Calu3 (cell line): ENCODE data around the gene MYO19. TPM values are rescaled to one million over a fixed set of nuclear protein-coding genes. Genes with fewer than 3 reads are reported as not detected.

Source experiments
- BruUV-seq: library from RNA; stranded (reverse); fragments of 400-500 nt; replicated peaks from 2 replicates; lab custom pipeline; 2021; lab: Mats Ljungman, UMichigan
- CTCF ChIA-PET: fragments of 300-600 bp; sonication (Branson Sonifier 250); formaldehyde crosslinking; loops from one replicate; lab custom pipeline; 2022; ENCODE audit warnings: antibody characterized with exemption; lab: Charles Lee
- DNase-seq: peaks from one replicate; pipeline ENCODE4 v3.0.0; 2022
- H3K27ac Mint-ChIP-seq: one replicate; pipeline ENCODE4 v1.8.0; 2022; ENCODE audit warnings: mixed read lengths; ENCODE audit not compliant: unreplicated experiment
- H3K27me3 Mint-ChIP-seq: one replicate; pipeline ENCODE4 v1.8.0; 2022; ENCODE audit warnings: mixed read lengths; ENCODE audit not compliant: unreplicated experiment
- H3K36me3 Mint-ChIP-seq: one replicate; pipeline ENCODE4 v1.8.0; 2022; ENCODE audit warnings: mild to moderate bottlenecking, moderate library complexity, mixed read lengths; ENCODE audit not compliant: insufficient read depth, unreplicated experiment
- H3K4me1 Mint-ChIP-seq: one replicate; pipeline ENCODE4 v1.8.0; 2022; ENCODE audit warnings: mild to moderate bottlenecking, low read depth, mixed read lengths; ENCODE audit not compliant: unreplicated experiment
- H3K4me3 Mint-ChIP-seq: one replicate; pipeline ENCODE4 v1.8.0; 2022; ENCODE audit warnings: mild to moderate bottlenecking, low read depth, moderate library complexity, mixed read lengths; ENCODE audit not compliant: unreplicated experiment
- H3K9me3 Mint-ChIP-seq: one replicate; pipeline ENCODE4 v1.8.0; 2022; ENCODE audit warnings: low read depth, mixed read lengths; ENCODE audit not compliant: unreplicated experiment
- intact Hi-C: fragments of 100-400 bp; cut with micrococcal nuclease; formaldehyde crosslinking; loops from one replicate; pipeline ENCODE4 v1.10.0; 2022; ENCODE audit not compliant: unreplicated experiment
- total RNA-seq: library from RNA; stranded (reverse); gene quantifications from 2 replicates; pipeline ENCODE4 v1.2.3, GENCODE V29; 2022
- TF ChIP-seq, protein P1 (sequence below): fragments of 200-600 bp; IDR thresholded peaks from one replicate; pipeline ENCODE4 v1.8.0; 2022; ENCODE audit warnings: antibody characterized with exemption; ENCODE audit not compliant: unreplicated experiment

The MYO19 gene
- total RNA-seq, 1 experiment from 2014 or later, result 156 TPM

DNA sequence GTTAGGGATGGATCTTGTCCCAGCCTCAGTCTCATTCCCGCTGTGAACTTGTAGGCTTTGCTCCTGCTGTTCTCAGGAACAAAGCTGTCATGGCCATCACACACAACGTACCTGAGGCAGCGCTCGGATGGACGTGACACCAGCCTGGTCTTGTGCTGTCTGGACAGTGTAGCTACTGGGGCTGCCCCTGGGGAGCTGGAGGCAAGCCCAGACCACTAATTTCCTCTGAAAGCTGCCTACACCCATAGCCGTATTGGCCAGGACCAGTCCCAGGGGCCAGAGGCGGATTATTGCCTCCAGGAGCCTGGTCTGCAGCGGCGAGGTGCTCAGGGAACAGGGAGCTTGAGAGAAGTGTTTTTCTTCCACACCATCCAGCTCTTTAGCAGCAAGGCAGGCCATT, 36.5 kb downstream of the MYO19 start:
- H3K36me3 Mint-ChIP-seq, result peaks cover 52% of the 10 kb centered on the region
- no peaks in the 10 kb centered on the region for H3K9me3 Mint-ChIP-seq
- intact Hi-C loops, result no loop called here
- no peaks in the 10 kb centered on the region for H3K27me3 Mint-ChIP-seq
- no peak overlapping the region for H3K4me3 Mint-ChIP-seq
- BruUV-seq, result no TSS peak
- no peak overlapping the region for H3K27ac Mint-ChIP-seq
- CTCF ChIA-PET, result no interaction called here
- H3K4me1 Mint-ChIP-seq, result no peaks in the 10 kb centered on the region
- TF ChIP-seq, protein P1, sequence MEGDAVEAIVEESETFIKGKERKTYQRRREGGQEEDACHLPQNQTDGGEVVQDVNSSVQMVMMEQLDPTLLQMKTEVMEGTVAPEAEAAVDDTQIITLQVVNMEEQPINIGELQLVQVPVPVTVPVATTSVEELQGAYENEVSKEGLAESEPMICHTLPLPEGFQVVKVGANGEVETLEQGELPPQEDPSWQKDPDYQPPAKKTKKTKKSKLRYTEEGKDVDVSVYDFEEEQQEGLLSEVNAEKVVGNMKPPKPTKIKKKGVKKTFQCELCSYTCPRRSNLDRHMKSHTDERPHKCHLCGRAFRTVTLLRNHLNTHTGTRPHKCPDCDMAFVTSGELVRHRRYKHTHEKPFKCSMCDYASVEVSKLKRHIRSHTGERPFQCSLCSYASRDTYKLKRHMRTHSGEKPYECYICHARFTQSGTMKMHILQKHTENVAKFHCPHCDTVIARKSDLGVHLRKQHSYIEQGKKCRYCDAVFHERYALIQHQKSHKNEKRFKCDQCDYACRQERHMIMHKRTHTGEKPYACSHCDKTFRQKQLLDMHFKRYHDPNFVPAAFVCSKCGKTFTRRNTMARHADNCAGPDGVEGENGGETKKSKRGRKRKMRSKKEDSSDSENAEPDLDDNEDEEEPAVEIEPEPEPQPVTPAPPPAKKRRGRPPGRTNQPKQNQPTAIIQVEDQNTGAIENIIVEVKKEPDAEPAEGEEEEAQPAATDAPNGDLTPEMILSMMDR, result no peak
- DNase-seq, result no peak

DNA sequence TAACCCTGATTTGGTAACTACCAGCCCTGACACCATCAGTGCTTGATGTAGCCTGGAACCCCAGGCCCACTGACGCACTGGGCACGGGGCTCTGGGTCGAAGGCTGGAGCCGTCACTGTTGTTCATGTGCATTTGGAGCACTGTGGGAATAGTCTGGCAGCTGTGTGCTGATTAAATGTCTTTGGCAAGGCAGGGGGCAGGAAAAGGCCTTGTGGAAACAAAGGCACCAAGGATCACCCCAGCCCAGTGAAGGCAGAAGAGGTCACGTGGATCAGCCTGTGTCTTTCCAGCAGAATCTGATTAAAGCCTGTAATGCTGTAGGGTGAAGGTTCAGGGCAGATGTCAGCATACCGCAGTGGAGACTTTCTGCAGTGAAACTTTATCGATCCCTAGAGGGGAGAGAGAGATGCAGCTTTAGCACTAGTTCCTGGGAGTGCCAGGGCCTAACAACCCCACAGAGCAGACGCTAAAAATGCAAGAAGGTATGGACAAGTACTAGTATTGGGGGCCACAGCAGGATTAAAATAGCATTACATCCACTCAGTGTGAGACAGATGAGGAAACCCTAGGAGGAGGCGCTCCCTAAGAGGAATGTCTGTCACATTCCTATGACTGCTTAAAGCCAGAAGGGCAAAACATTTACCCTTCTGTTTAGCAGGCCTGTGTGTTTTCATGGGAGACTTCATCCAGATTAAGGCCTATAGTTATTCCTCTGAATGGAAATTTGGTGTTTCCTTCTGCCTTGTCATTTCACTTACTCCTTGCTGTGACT, 38.5 kb downstream of the MYO19 start:
- Mint-ChIP-seq H3K36me3 (peaks cover 51% of the 10 kb centered on the region), H3K27ac (no peak overlapping the region), H3K4me3 (no peak overlapping the region), H3K27me3 (no peaks in the 10 kb centered on the region), H3K9me3 (no peaks in the 10 kb centered on the region), H3K4me1 (no peaks in the 10 kb centered on the region)
- TF ChIP-seq, protein P1, result no peak
- BruUV-seq, result no TSS peak
- DNase-seq, result no peak
- CTCF ChIA-PET, result interaction anchor here (0.6 kb wide), 1 partner anchor 296 kb away, joined by 5 read pairs; no protein-coding TSS in a partner anchor
- intact Hi-C loops, result no loop called here

DNA sequence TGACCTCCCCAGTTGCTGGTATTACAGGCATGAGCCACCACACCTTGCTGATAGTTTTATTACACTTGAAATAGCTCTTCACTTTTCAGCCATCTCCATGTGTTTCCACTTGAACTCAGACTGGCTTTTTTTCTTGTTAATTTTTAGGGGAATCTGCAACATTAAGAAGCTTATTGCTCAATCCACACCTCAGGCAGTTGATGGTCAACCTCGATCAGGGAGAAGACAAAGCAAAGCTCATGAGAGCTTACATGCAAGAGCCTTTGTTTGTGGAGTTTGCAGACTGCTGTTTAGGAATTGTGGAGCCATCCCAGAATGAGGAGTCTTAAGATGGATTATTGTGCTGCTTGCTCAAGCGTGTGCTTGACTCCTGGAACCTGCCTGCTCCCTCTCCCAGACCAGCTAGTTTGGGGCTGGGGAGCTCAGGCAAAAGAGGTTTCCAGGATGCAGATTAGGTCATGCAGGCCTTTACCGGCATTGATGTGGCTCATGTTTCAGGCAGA, 39.5 kb downstream of the MYO19 start:
- DNase-seq, result no peak
- CTCF ChIA-PET, result interaction anchor here (0.6 kb wide), 1 partner anchor 17 kb away, joined by 3 read pairs; no protein-coding TSS in a partner anchor
- no peaks in the 10 kb centered on the region for H3K4me1 Mint-ChIP-seq
- no peak overlapping the region for H3K27ac Mint-ChIP-seq
- no peaks in the 10 kb centered on the region for H3K9me3 Mint-ChIP-seq
- intact Hi-C loops, result no loop called here
- no TSS peak for BruUV-seq
- H3K4me3 Mint-ChIP-seq, result no peak overlapping the region
- H3K36me3 Mint-ChIP-seq, result peaks cover 46% of the 10 kb centered on the region
- TF ChIP-seq, protein P1, result no peak
- no peaks in the 10 kb centered on the region for H3K27me3 Mint-ChIP-seq

DNA sequence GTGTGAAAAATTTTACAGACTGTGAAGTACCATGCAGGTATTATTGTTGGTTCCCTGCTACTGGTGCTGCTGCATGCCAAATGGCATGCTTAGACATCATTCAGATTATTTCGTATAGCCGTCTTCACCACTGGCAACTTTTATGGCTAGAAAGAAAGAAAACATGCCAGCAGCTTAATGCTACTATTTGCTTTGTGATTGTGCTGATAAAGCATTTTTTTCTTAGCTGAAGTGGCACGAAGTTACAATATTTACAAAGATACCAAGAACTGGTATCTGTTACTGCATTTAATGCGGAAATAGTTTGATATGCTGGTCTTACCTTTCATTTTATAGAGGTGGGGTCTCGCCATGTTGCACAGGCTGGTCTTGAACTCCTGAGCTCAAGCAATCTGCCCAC, 40.0 kb downstream of the MYO19 start:
- H3K9me3 Mint-ChIP-seq, result no peaks in the 10 kb centered on the region
- CTCF ChIA-PET, result interaction anchor here (0.6 kb wide), 1 partner anchor 17 kb away, joined by 3 read pairs; no protein-coding TSS in a partner anchor
- intact Hi-C loops, result no loop called here
- no peak overlapping the region for H3K27ac Mint-ChIP-seq
- H3K4me1 Mint-ChIP-seq, result no peaks in the 10 kb centered on the region
- no peak for DNase-seq
- H3K36me3 Mint-ChIP-seq, result peaks cover 46% of the 10 kb centered on the region
- TF ChIP-seq, protein P1, result no peak
- no TSS peak for BruUV-seq
- H3K27me3 Mint-ChIP-seq, result no peaks in the 10 kb centered on the region
- H3K4me3 Mint-ChIP-seq, result no peak overlapping the region
